Testis (tissue), 2 donors: ENCODE data around the gene WDR88.

Experiments
- POLR2A ChIP-seq: fragments of 450-650 bp; IDR thresholded peaks from one replicate; pipeline ENCODE4 v1.6.1; 2017; ENCODE audit warnings: antibody characterized with exemption, mild to moderate bottlenecking, moderate library complexity
- TF ChIP-seq, protein P1 (sequence below), 3 experiments: fragments of 450-650 bp in 2 of 3; fragments of 200-600 bp in 1 of 3; sonication (generic) in 1 of 3; IDR thresholded peaks; one replicate each; pipeline ENCODE4 v1.5.1; 2016 to 2019; ENCODE audit warnings: antibody characterized with exemption in 3 of 3, mild to moderate bottlenecking in 2 of 3, moderate library complexity in 1 of 3

DNA sequence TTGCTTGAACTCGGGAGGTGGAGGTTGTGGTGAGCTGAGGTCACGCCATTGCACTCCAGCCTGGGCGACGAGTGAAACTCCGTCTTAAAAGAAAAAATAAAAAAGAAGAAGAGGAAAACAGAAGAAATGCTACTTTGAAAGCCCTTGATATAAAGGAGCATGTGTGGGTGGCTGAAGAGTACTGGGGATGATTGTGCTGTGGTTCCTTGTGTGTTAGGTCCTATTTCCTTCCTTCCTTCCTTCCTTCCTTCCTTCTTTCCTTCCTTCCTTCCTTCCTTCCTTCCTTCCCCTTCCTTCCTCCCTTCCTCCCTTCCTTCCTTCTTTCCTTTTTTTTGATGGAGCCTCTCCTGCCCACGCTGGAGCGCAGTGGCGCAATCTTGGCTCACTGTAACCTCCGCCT is 14.3 kb downstream of the WDR88 start:
- no peak for TF ChIP-seq POLR2A
- TF ChIP-seq, protein P1, sequence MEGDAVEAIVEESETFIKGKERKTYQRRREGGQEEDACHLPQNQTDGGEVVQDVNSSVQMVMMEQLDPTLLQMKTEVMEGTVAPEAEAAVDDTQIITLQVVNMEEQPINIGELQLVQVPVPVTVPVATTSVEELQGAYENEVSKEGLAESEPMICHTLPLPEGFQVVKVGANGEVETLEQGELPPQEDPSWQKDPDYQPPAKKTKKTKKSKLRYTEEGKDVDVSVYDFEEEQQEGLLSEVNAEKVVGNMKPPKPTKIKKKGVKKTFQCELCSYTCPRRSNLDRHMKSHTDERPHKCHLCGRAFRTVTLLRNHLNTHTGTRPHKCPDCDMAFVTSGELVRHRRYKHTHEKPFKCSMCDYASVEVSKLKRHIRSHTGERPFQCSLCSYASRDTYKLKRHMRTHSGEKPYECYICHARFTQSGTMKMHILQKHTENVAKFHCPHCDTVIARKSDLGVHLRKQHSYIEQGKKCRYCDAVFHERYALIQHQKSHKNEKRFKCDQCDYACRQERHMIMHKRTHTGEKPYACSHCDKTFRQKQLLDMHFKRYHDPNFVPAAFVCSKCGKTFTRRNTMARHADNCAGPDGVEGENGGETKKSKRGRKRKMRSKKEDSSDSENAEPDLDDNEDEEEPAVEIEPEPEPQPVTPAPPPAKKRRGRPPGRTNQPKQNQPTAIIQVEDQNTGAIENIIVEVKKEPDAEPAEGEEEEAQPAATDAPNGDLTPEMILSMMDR (IDR thresholded peaks at IDR 0.05): no peak
